Brain microvascular endothelial cell (primary cell): ENCODE results near the gene TBX21.
A peak's percentile ranks its signal among the peaks of the same experiment; 100 is the strongest.

Experiments
- DNase-seq: peaks from one replicate; pipeline ENCODE4 v3.0.0-alpha.2; 2020
- H3K27ac ChIP-seq: fragments of 250-450 bp; sonication (Bioruptor Pico); 2 replicates; pipeline ENCODE4 v1.5.1; 2020; ENCODE audit warnings: mild to moderate bottlenecking, moderate library complexity
- H3K27me3 ChIP-seq: fragments of 250-450 bp; sonication (Bioruptor Pico); replicated peaks from 2 replicates; pipeline ENCODE4 v1.5.1; 2020; ENCODE audit warnings: mild to moderate bottlenecking
- H3K36me3 ChIP-seq: fragments of 250-450 bp; sonication (Bioruptor Pico); replicated peaks from 2 replicates; pipeline ENCODE4 v1.5.1; 2020; ENCODE audit warnings: mild to moderate bottlenecking
- H3K4me3 ChIP-seq: 2 replicates; pipeline ENCODE4 v1.5.1; 2011; ENCODE audit warnings: low read depth, mild to moderate bottlenecking, control low read depth, low read length, moderate library complexity
- in situ Hi-C: cut with HindIII; loops from 2 replicates; pipeline ENCODE4 v1.10.0; 2017; ENCODE audit warnings: low sequenced_read_pairs, low pct_ligation_motif_present
- TF ChIP-seq, protein P1 (sequence below): IDR thresholded peaks from 2 replicates; pipeline ENCODE4 v1.5.1; 2011; ENCODE audit warnings: low read depth, mild to moderate bottlenecking, moderate library complexity, low read length, control low read depth, inconsistent platforms; ENCODE audit errors: missing control alignments

The TBX21 gene

DNA sequence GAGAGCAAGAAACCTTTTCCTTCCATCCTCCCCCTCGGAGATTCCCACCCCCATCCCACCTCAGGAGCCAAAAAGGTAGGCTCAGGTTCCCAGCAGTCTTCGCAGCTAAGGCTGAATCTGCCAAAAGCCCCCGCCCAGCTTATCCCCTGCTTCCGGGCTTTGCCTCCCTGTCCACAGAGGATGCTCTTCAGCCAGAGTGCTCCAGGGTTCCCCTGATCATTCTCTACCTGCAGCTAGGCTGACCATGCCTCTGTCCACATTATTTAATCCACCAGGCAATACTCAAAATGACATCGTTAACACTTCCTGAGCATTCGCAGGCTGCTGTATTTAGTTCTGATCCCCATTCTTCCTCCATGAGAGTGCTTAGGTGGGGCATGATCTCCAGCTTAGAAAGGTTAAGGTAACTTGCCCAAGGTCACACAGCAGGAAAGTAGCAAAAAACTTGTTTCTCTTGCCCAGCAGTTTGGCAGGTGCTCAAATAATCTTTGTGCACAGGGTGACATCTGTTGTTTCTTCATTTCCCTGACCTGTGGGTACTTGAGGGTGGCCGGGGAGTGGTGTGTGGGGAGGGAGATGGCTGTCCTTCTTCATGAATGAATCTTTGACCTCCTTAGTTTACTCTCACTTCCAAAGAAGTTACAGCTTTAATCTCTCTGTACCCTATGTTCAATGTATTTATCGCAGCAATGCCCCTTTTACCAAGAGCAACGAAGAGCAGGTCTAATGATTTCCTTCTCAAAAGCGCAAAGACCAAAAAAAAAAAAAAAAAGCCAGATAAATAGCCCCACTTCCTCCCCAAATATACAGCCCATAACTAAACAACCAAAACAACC, 39.9 kb upstream of the TBX21 start:
- H3K4me3 ChIP-seq: peak overlapping the region; percentile 53
- in situ Hi-C loops: no loop called here
- no peak for DNase-seq
- TF ChIP-seq, protein P1, sequence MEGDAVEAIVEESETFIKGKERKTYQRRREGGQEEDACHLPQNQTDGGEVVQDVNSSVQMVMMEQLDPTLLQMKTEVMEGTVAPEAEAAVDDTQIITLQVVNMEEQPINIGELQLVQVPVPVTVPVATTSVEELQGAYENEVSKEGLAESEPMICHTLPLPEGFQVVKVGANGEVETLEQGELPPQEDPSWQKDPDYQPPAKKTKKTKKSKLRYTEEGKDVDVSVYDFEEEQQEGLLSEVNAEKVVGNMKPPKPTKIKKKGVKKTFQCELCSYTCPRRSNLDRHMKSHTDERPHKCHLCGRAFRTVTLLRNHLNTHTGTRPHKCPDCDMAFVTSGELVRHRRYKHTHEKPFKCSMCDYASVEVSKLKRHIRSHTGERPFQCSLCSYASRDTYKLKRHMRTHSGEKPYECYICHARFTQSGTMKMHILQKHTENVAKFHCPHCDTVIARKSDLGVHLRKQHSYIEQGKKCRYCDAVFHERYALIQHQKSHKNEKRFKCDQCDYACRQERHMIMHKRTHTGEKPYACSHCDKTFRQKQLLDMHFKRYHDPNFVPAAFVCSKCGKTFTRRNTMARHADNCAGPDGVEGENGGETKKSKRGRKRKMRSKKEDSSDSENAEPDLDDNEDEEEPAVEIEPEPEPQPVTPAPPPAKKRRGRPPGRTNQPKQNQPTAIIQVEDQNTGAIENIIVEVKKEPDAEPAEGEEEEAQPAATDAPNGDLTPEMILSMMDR: no peak
- H3K36me3 ChIP-seq: no peaks in the 10 kb centered on the region
- H3K27me3 ChIP-seq: no peaks in the 10 kb centered on the region
- H3K27ac ChIP-seq: no peak overlapping the region

DNA sequence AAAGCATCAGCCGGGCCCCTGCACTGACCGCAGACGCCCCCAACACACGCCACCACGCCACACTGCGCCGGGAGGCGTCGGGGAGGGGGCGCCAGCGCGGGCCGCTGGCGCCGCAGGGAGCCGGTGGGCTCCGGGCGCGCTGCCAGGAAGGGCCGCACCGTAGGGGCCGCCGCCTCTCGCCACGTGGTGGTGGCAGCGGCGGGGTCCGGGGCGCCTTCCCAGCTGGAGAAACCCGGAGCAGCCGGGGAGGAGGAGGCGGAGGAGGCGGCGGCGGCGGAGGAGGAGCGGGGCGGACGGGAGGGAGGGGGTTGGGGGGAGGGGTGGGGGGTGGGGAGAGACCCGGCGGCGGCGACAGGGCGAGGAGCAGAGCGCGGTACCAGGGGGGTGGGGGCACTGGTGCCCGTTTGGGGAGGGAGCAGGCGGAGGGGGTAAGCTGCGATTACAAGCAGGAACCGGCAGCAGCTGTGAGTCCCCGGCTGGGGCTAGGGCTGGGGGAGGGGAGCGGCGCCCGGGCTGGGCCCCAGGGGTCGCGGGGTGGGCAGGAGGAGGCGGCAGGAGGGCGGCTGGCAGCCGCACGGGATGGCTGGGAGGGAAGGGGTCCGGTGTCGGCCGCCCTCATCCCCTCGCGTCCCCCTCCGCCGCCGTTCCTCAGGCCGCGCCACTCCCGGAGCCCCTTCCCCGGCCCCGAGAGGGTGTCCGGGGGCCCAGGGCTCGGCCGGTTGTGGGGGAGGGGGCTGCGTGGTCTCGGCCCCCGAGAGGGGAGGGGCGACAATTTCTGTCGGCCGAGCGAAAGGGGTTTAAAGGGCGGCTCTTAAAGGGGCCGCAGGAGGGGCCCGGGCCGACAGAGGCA, 39.1 kb upstream of the TBX21 start, which contains the start of gene TBKBP1:
Gene TBKBP1 (plus strand): TSS at position 431 of the 850 bp plus-strand sequence. CDS start 1,952 bp downstream, outside the sequence.
- H3K27ac ChIP-seq: no peak within 1 kb of the TSS
- TF ChIP-seq, protein P1: no peak
- H3K36me3 ChIP-seq: no peaks in the 10 kb centered on the region
- peak within 1 kb of the TSS; percentile 53 for H3K4me3 ChIP-seq
- in situ Hi-C loops: no loop called here
- no peak for DNase-seq
- H3K27me3 ChIP-seq: no peaks in the 10 kb centered on the region

DNA sequence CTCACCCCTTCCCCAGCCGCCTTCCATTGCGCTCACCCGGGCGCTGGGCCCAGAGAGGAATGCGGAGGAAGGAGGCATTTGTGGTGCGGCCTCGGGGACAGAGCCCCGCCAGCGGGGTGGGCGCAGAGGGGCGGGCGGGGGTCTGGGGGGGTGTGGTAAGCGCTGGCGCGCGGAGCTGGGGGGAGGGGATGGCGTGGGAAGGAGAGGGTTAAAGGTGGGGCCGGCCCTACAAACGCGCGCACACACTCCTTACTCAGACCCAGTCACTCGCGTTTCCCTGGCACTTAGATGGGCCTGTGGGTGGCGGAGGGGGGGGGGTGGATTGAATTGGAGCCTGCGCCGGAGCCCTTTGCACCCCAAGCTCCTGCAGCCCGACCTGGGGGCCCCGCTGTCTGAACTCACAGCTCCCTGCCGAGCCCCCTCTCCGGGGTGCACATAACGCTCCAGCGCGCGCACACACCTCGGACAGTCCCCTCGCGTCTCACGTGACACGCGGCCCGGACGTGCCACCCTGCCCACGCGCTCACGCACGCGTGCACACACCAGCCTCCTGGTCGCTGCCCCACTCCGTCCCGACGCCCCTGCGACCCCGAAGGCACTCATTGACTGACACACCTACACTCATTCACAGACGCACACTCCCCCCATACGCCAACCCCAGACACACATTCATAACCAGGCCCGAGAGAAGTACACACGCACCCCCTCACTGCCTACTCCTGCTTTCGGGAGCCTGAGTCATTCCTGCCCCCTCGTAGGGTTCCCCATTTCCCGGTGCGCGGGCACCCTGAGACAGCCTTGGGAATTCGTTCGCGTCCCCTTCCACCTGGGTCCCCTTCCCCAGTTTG, 38.2 kb upstream of the TBX21 start:
- H3K27me3 ChIP-seq: no peaks in the 10 kb centered on the region
- TF ChIP-seq, protein P1: no peak
- H3K36me3 ChIP-seq: no peaks in the 10 kb centered on the region
- H3K27ac ChIP-seq: no peak overlapping the region
- in situ Hi-C loops: no loop called here
- DNase-seq: no peak
- H3K4me3 ChIP-seq: peak overlapping the region; percentile 53

DNA sequence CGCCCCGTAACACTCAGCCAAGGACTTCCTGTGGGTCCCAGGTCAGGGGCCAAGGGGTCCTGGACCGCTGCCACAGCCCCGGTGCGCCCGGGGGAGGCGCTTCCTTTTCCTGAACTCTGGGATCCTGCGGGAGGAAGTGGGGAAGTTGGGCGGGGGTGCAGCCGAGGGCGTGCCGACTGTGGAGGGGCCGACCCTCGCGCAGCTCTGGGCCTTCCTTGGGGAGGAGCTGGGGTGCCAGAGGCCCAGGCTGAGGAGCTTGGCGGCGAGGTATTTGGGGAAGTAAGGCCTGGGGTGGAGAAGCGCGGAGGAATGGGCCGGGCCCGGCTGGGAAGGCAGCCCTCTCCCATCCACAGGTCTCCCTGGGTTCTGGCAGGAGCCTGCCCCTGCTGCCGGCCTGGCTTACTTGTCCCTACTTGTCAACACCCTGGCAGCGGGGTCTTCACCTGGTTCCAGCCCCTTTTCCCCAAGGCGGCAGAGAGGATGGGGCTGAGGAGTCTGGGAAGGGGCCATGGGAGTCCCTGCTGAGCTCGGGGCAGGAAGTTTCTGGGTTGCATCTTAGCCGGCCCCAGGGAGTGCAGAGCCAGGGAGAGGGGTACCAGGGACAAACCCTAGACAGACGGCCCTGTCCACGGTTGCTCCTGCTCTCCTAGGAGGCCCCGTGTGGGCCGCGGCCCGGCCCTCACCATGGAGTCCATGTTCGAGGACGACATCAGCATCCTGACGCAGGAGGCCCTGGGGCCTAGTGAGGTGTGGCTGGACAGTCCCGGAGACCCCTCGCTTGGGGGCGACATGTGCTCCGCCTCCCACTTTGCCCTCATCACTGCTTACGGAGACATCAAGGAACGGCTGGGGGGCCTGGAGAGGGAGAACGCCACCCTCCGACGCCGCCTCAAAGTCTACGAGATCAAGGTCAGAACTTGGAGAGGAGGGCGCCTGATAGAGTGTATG, 37.3 kb upstream of the TBX21 start:
- Histone ChIP-seq H3K4me3 (peak overlapping the region; percentile 53), H3K27ac (no peak overlapping the region), H3K27me3 (no peaks in the 10 kb centered on the region), H3K36me3 (no peaks in the 10 kb centered on the region)
- TF ChIP-seq, protein P1: no peak
- in situ Hi-C loops: no loop called here
- no peak for DNase-seq
